Trophoblast cell (in vitro differentiated cells and primary cell): Measurements from ENCODE around the gene MYO18A.
A peak's percentile ranks its signal among the peaks of the same experiment; 100 is the strongest.

Source experiments
- DNase-seq, 2 donors: peaks; one replicate each; pipeline ENCODE4 v3.0.0-alpha.2; 2016
- H2AFZ ChIP-seq: 2 replicates; pipeline ENCODE4 v1.6.1; 2013; ENCODE audit warnings: low read length, moderate library complexity, mild to moderate bottlenecking; ENCODE audit not compliant: insufficient read depth, poor library complexity
- H2AK5ac ChIP-seq: 2 replicates; pipeline ENCODE4 v1.6.1; 2013; ENCODE audit warnings: mild to moderate bottlenecking, low read length
- H2BK120ac ChIP-seq: 2 replicates; pipeline ENCODE4 v1.6.1; 2013; ENCODE audit warnings: low read length, mild to moderate bottlenecking, moderate library complexity; ENCODE audit not compliant: insufficient read depth, poor library complexity
- H2BK12ac ChIP-seq: 2 replicates; pipeline ENCODE4 v1.6.1; 2013; ENCODE audit warnings: mild to moderate bottlenecking, low read length, moderate library complexity
- H2BK5ac ChIP-seq: 2 replicates; pipeline ENCODE4 v1.6.1; 2013; ENCODE audit warnings: low read length, low read depth, moderate library complexity, mild to moderate bottlenecking; ENCODE audit not compliant: poor library complexity
- H3K14ac ChIP-seq: 2 replicates; pipeline ENCODE4 v1.6.1; 2013; ENCODE audit warnings: mild to moderate bottlenecking, low read length
- H3K18ac ChIP-seq: 2 replicates; pipeline ENCODE4 v1.6.1; 2013; ENCODE audit warnings: mild to moderate bottlenecking, low read length
- H3K23ac ChIP-seq: 2 replicates; pipeline ENCODE4 v1.6.1; 2013; ENCODE audit warnings: low read length
- H3K27ac ChIP-seq: 2 replicates; pipeline ENCODE4 v1.5.1; 2013; ENCODE audit warnings: low read depth, mild to moderate bottlenecking, inconsistent platforms, low read length, moderate library complexity
- H3K27me3 ChIP-seq: 2 replicates; pipeline ENCODE4 v1.6.1; 2013; ENCODE audit warnings: inconsistent platforms, mild to moderate bottlenecking, low read length, moderate library complexity; ENCODE audit not compliant: insufficient read depth
- H3K36me3 ChIP-seq, 2 experiments: 1 replicate in 1 of 2; 2 replicates in 1 of 2; pipeline ENCODE4 v1.6.1; 2013; ENCODE audit warnings: low read length in 2 of 2, mild to moderate bottlenecking in 2 of 2, moderate library complexity in 1 of 2; ENCODE audit not compliant: insufficient read depth in 2 of 2, control insufficient read depth in 1 of 2
- H3K4ac ChIP-seq: 2 replicates; pipeline ENCODE4 v1.6.1; 2013; ENCODE audit warnings: low read depth, mild to moderate bottlenecking, low read length, moderate library complexity
- H3K4me1 ChIP-seq, 2 experiments: 1 replicate in 1 of 2; 2 replicates in 1 of 2; pipeline ENCODE4 v1.6.1; 2013; ENCODE audit warnings: low read length in 2 of 2, mild to moderate bottlenecking in 2 of 2, moderate library complexity in 1 of 2; ENCODE audit not compliant: insufficient read depth in 2 of 2, control insufficient read depth in 1 of 2
- H3K4me2 ChIP-seq: 2 replicates; pipeline ENCODE4 v1.6.1; 2013; ENCODE audit warnings: inconsistent platforms, mild to moderate bottlenecking, low read length, moderate library complexity
- H3K4me3 ChIP-seq: 2 replicates; pipeline ENCODE4 v1.5.1; 2013; ENCODE audit warnings: mild to moderate bottlenecking, low read depth, low read length, inconsistent platforms
- H3K79me1 ChIP-seq: one replicate; pipeline ENCODE4 v1.6.1; 2013; ENCODE audit warnings: low read length
- H3K79me2 ChIP-seq: 2 replicates; pipeline ENCODE4 v1.6.1; 2013; ENCODE audit warnings: low read length, mild to moderate bottlenecking; ENCODE audit not compliant: control insufficient read depth, insufficient read depth, poor library complexity
- H3K9ac ChIP-seq: 2 replicates; pipeline ENCODE4 v1.6.1; 2013; ENCODE audit warnings: mild to moderate bottlenecking, low read length
- H3K9me3 ChIP-seq: 2 replicates; pipeline ENCODE4 v1.6.1; 2013; ENCODE audit warnings: low read depth, mild to moderate bottlenecking, control low read depth, inconsistent platforms, low read length; ENCODE audit not compliant: insufficient read depth
- H4K12ac ChIP-seq: 2 replicates; pipeline ENCODE4 v1.6.1; 2013; ENCODE audit warnings: low read depth, mild to moderate bottlenecking, low read length, moderate library complexity
- H4K8ac ChIP-seq: 2 replicates; pipeline ENCODE4 v1.6.1; 2013; ENCODE audit warnings: low read depth, mild to moderate bottlenecking, low read length, moderate library complexity
- H4K91ac ChIP-seq: one replicate; pipeline ENCODE4 v1.6.1; 2013; ENCODE audit warnings: low read depth, mild to moderate bottlenecking, low read length, moderate library complexity
- WGBS: extraction: QIAGEN DNeasy Blood & Tissue Kit; methylation state at CpG from one replicate; pipeline ENCODE4 v1.1.7; 2013; ENCODE audit warnings: missing lambda C conversion rate; ENCODE audit not compliant: insufficient read length, insufficient coverage; ENCODE audit errors: extremely low coverage; 5-methylcytosine and 5-hydroxymethylcytosine counted together

The MYO18A gene

DNA sequence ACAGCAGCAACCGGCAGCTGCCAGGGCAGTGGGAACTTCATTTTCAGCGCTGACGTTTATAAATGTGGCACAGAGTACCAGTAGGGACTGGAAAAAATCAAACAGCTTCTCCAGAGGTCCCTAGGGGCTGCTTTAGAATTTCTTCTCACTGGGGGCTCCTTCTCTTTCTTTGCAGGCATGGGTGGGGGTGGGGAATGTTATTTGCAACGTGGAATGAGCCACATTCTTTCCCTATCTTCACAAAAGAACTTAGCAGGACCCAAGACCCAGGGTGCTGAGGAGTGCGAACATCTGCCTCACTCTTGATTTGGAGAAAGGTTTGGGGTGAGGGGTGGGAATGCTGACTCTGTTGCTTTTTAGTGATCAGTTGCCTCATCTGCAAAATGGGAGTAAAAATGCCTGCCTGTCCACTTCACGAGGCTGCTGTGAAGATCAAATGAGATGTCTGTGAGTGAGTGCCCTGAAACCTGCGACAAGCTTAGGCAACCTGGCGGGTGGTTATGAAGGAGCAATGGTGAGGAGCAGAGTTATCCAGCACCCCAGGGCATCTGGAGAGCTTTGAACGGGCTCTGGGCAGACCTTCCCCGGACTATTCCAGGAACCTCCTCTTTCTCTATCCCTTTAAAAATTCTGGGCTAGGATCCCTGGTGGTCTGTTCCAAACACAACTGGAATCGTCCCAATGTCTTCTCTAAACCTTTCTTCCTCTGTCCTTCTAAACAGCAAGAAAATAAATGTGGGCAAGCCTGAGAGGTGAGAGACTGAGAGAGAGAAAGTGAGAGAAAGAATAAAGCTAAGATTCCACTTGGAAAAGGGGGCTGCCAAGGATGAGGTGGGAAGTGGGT is 148.0 kb downstream of the MYO18A start:
- peak in 1 of 2 donors; percentile 53 for DNase-seq

GRCh38 chr17:29031488-29031887 is 148.7 kb downstream of the MYO18A start:
- no peaks in the 10 kb centered on the region for H3K79me1 ChIP-seq
- no peak for DNase-seq
- no peak overlapping the region for H3K27ac ChIP-seq
- WGBS, result no CpG with 5 or more reads among the region's 5 CpGs
- H2BK12ac ChIP-seq, result no peak overlapping the region
- no peak overlapping the region for H3K4ac ChIP-seq
- H3K9ac ChIP-seq, result no peak overlapping the region
- H2AFZ ChIP-seq, result no peak overlapping the region
- no peak overlapping the region for H4K8ac ChIP-seq
- no peak overlapping the region for H3K4me2 ChIP-seq
- H2AK5ac ChIP-seq, result no peak overlapping the region
- H2BK5ac ChIP-seq, result no peak overlapping the region
- peaks cover 3% of the 10 kb centered on the region for H3K9me3 ChIP-seq
- H2BK120ac ChIP-seq, result no peak overlapping the region
- H3K4me3 ChIP-seq, result no peak overlapping the region
- peaks cover 5% of the 10 kb centered on the region for H3K27me3 ChIP-seq
- H3K4me1 ChIP-seq, result peaks cover 0 to 10% of the 10 kb centered on the region in 2 experiments
- H3K18ac ChIP-seq, result no peak overlapping the region
- no peaks in the 10 kb centered on the region for H3K79me2 ChIP-seq
- H4K12ac ChIP-seq, result no peak overlapping the region
- H3K14ac ChIP-seq, result no peak overlapping the region
- H4K91ac ChIP-seq, result no peak overlapping the region
- H3K23ac ChIP-seq, result no peak overlapping the region
- H3K36me3 ChIP-seq, result no peaks in the 10 kb centered on the region

More for the DNA sequence above, 148.0 kb downstream of the MYO18A start:
- WGBS, result no CpG with 5 or more reads among the region's 11 CpGs
- Histone ChIP-seq H3K79me2 (no peaks in the 10 kb centered on the region), H3K9me3 (peaks cover 3% of the 10 kb centered on the region), H3K27me3 (peaks cover 5% of the 10 kb centered on the region), H3K27ac (no peak overlapping the region), H2AFZ (no peak overlapping the region), H3K36me3 (no peaks in the 10 kb centered on the region), H3K4me2 (peak overlapping the region; percentile 4), H3K4me3 (no peak overlapping the region), H3K18ac (no peak overlapping the region), H2BK120ac (no peak overlapping the region), H2BK12ac (no peak overlapping the region), H4K8ac (no peak overlapping the region), H3K79me1 (no peaks in the 10 kb centered on the region), H4K12ac (no peak overlapping the region), H3K23ac (no peak overlapping the region), H3K4me1 (peaks cover 0 to 10% of the 10 kb centered on the region in 2 experiments), H3K9ac (no peak overlapping the region), H4K91ac (no peak overlapping the region), H3K4ac (no peak overlapping the region), H2AK5ac (no peak overlapping the region), H3K14ac (no peak overlapping the region), H2BK5ac (no peak overlapping the region)

- no peaks in the 10 kb centered on the region for H3K9me3 ChIP-seq
- no peak overlapping the region for H3K4ac ChIP-seq
- no peak overlapping the region for H2AK5ac ChIP-seq
- H2BK5ac ChIP-seq, result no peak overlapping the region
- H3K18ac ChIP-seq, result no peak overlapping the region
- WGBS, result no CpG with 5 or more reads among the region's 6 CpGs
- H3K27ac ChIP-seq, result no peak overlapping the region
- H3K27me3 ChIP-seq, result peaks cover 8% of the 10 kb centered on the region
- no peaks in the 10 kb centered on the region for H3K79me1 ChIP-seq
- no peaks in the 10 kb centered on the region for H3K36me3 ChIP-seq
- DNase-seq, result no peak
- no peak overlapping the region for H2BK120ac ChIP-seq
- H3K4me3 ChIP-seq, result no peak overlapping the region
- H4K12ac ChIP-seq, result no peak overlapping the region
- no peak overlapping the region for H3K23ac ChIP-seq
- no peak overlapping the region for H2BK12ac ChIP-seq
- no peak overlapping the region for H3K14ac ChIP-seq
- H3K9ac ChIP-seq, result no peak overlapping the region
- no peak overlapping the region for H3K4me2 ChIP-seq
- no peak overlapping the region for H4K8ac ChIP-seq
- no peaks in the 10 kb centered on the region for H3K79me2 ChIP-seq
- no peaks in the 10 kb centered on the region for H3K4me1 ChIP-seq
- no peak overlapping the region for H2AFZ ChIP-seq
- no peak overlapping the region for H4K91ac ChIP-seq
Observed at GRCh38 chr17:29024316-29024952, 155.8 kb downstream of the MYO18A start.

DNA sequence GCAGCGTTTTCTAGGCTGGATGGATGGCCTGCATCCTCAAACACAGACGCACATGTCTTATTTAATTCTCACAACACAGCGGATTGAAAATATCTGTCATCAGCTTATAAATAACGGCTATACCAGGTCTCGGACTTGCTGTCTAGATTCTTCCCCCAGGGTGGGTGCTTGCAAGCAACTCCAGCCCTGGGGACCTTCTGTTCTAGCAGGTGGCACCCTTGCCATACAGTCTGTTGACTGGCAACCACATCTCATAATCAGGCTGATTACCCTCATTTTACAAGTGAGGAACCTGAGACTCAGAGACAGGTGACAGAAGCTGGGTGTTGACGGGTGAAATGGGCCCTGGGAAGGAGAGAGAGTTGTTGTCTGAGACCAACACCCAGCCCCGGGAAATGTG is 158.1 kb downstream of the MYO18A start:
- no peak overlapping the region for H2BK120ac ChIP-seq
- no peak overlapping the region for H3K14ac ChIP-seq
- H3K36me3 ChIP-seq, result no peaks in the 10 kb centered on the region
- no peak overlapping the region for H2AK5ac ChIP-seq
- no peaks in the 10 kb centered on the region for H3K9me3 ChIP-seq
- no peak overlapping the region for H3K4ac ChIP-seq
- H3K79me1 ChIP-seq, result no peaks in the 10 kb centered on the region
- H4K8ac ChIP-seq, result no peak overlapping the region
- DNase-seq, result no peak
- H3K27ac ChIP-seq, result no peak overlapping the region
- no CpG with 5 or more reads among the region's 7 CpGs for WGBS
- no peak overlapping the region for H3K9ac ChIP-seq
- no peak overlapping the region for H3K4me3 ChIP-seq
- no peaks in the 10 kb centered on the region for H3K79me2 ChIP-seq
- H3K4me2 ChIP-seq, result no peak overlapping the region
- no peak overlapping the region for H4K91ac ChIP-seq
- no peak overlapping the region for H4K12ac ChIP-seq
- H2AFZ ChIP-seq, result no peak overlapping the region
- no peaks in the 10 kb centered on the region for H3K4me1 ChIP-seq
- H2BK5ac ChIP-seq, result no peak overlapping the region
- H3K23ac ChIP-seq, result no peak overlapping the region
- no peak overlapping the region for H2BK12ac ChIP-seq
- H3K18ac ChIP-seq, result no peak overlapping the region
- H3K27me3 ChIP-seq, result peaks cover 8% of the 10 kb centered on the region
